K562 treated with DMSO at 1 percent for 4 hours (cell line): Measurements from ENCODE around the gene FILIP1L. TPM values are rescaled to one million over a fixed set of nuclear protein-coding genes. Genes with fewer than 3 reads are reported as not detected.

Source experiments
- total RNA-seq: library from RNA; unstranded; fragments of 300-600 nt; gene quantifications from 2 replicates; pipeline ENCODE4 v1.2.3, GENCODE V29; 2022; ENCODE audit not compliant: insufficient read depth

FILIP1L gene
- total RNA-seq = 3.5 and 6.1 TPM in 2 replicates

DNA sequence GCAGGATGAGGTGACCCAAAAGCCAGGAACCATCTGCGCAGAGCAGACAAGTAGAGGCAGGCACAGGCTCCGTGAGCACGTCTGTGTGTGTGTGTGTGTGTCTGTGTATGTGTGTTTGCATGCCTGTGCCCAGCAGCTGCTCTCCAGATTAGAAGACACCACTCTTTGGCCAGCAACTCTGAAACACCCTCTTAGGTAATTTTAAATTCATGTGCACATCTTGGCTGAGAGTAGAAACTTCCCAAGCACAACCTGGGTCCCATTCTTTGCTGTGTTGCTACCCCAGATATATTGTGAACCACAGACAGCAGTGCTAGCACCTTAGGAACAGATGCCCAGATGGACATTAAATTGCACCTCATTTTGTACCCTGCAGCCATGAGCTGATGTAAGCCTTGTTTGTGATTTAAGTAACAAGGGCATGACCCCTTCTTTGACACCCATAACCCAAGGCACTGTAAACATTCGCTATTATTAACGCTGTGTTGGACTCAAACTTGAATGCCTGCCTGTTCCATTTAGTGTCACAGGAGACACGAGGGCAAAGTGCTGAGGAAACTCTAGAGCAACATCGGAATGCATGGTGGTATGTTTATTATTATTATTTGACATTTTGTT is at the start of gene FILIP1L:
TSS of gene FILIP1L (minus strand) at position 89 of the 618 bp plus-strand sequence.

DNA sequence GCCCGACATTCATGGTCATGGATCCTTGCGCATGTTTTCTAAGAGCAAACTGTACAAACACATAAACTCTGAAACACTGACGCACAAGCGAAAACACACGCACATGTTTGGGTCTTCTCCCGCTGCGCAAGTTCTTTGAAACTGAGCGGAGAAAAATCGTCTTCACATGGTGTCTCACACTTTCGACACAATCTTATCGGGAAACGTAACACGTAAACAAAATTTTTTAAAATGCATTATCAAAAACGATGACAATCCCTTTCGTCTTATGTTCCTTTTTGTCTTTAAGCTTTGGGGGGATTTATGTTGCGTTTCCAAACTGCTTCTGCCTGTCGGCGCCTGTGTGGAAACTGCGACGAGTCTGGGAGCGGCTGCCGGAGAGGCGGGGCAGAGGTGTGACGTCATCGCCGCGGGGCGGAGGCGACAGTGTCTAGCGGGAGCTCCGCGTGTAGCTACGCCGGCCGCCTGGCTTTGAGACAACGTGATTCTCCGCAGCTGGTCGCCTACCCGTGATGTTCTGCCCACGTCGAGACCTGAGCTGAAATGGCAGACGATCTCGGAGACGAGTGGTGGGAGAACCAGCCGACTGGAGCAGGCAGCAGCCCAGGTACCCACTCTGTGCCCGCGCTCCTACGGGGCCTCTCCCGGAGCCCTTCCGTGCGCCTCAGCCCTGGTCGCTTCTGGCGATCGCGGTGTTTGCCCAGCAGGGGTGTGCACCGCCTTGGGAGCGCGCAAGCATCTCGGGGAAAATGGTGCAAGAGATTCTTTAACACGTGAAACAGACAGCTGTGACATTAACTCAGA is 296.7 kb downstream of the FILIP1L start, which contains the start of gene CMSS1:
TSS of gene CMSS1 (plus strand) at position 426 of the 804 bp plus-strand sequence.

Other genes starting within 250 kb of the FILIP1L start
- 12.7 and 14.7 TPM in 2 replicates for gene TBC1D23, start 146.5 kb upstream of the FILIP1L start, total RNA-seq
- gene NIT2, start 220.3 kb upstream of the FILIP1L start, total RNA-seq = 7.3 and 9.7 TPM in 2 replicates